ENCODE data around the gene GABRG3.
"Not testable (repeated sequence)": the region's sequence is repeated elsewhere in the genome, so short reads cannot be mapped to it uniquely, and the experiment has no call there.

Gene GABRG3

DNA sequence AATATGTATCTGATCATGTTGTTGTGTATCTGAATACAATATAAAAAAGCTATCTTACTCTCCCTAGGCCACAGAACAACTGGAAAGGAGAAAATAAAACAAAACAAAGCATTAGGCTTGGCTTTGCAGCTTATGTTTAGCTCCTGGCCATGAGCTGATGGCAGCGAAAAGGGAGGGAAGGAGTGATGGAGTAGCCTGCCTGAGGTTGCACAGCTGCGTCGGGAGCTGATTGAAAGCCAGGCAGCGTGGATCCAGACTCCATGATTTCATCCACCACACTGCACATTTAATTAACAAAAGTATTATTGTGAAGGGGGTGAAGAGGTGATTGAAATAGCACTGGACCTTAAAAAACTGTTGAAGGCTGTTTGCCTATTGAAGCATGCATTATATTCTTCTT, 212.2 kb downstream of the GABRG3 start:
- no peak overlapping the region for H3K27ac ChIP-seq (ENCODE audit: extremely low read depth, low read depth, low read length)
- no peaks in the 10 kb centered on the region for H3K36me3 ChIP-seq (ENCODE audit: control insufficient read depth in 2 of 2, insufficient read depth in 1 of 2, low read length in 2 of 2)
- H3K4me3 ChIP-seq (ENCODE audit: low read depth, low read length) = no peak overlapping the region
- H3K4me1 ChIP-seq (ENCODE audit: control insufficient read depth, insufficient read depth, low read length) = no peaks in the 10 kb centered on the region
- no peaks in the 10 kb centered on the region for H3K9me3 ChIP-seq (ENCODE audit: control insufficient read depth, insufficient read depth, low read depth, low read length)
- POLR2A ChIA-PET = no interaction called here
- CTCF ChIA-PET = no interaction called here
- TF ChIP-seq ZSCAN30 (tag by site-specific recombination; IDR thresholded peaks at IDR 0.05) = no peak
- TF ChIP-seq ZNF791 (tag by site-specific recombination; IDR thresholded peaks at IDR 0.05) = no peak
- no peak for TF ChIP-seq ZNF114 (tag by site-specific recombination; IDR thresholded peaks at IDR 0.05)
- TF ChIP-seq GLIS1 (tag by site-specific recombination; IDR thresholded peaks at IDR 0.05) = no peak

DNA sequence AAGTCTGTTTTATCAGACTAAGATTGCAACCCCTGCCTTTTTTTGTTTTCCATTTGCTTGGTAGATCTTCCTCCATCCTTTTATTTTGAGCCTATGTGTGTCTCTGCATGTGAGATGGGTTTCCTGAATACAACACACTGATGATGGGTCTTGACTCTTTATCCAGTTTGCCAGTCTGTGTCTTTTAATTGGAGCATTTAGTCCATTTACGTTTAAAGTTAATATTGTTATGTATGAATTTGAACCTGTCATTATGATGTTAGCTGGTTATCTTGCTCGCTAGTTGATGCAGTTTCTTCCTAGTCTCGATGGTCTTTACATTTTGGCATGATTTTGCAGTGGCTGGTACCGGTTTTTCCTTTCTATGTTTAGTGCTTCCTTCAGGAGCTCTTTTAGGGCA, 220.5 kb downstream of the GABRG3 start:
- H3K4me1 ChIP-seq (ENCODE audit: control insufficient read depth, insufficient read depth, low read length); H3K9me3 ChIP-seq (ENCODE audit: control insufficient read depth, insufficient read depth, low read depth, low read length); H3K4me3 ChIP-seq (ENCODE audit: low read depth, low read length); H3K36me3 ChIP-seq (ENCODE audit: control insufficient read depth in 2 of 2, insufficient read depth in 1 of 2, low read length in 2 of 2); POLR2A ChIA-PET; H3K27ac ChIP-seq (ENCODE audit: extremely low read depth, low read depth, low read length); CTCF ChIA-PET: not testable (repeated sequence)

DNA sequence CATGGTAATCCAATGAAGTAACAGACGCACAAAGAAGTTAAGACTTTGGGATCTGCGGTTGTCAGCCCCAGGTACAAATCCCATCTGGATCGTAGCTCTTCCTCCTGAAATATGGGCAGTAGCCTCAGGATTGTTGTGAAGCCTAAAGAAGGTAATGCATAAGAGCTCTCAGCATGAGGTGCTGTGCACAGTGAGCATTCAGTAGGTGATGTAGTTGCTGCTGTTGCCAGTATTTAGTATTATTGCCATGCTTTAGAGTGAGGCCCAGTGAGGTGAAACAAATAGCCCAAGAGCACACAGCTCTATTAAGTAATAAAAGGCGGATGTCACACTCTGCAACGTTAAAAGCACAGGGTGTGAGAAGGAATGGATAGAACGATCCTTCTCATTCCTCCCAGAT, 225.7 kb downstream of the GABRG3 start:
- Histone ChIP-seq H3K4me1 (ENCODE audit: control insufficient read depth, insufficient read depth, low read length) (no peaks in the 10 kb centered on the region), H3K4me3 (ENCODE audit: low read depth, low read length) (no peak overlapping the region), H3K27ac (ENCODE audit: extremely low read depth, low read depth, low read length) (no peak overlapping the region), H3K9me3 (ENCODE audit: control insufficient read depth, insufficient read depth, low read depth, low read length) (no peaks in the 10 kb centered on the region), H3K36me3 (ENCODE audit: control insufficient read depth in 2 of 2, insufficient read depth in 1 of 2, low read length in 2 of 2) (no peaks in the 10 kb centered on the region)
- TF ChIP-seq ZNF302 (tag by site-specific recombination; IDR thresholded peaks at IDR 0.05; ENCODE audit: low read depth) (no peak), SP7 (tag by site-specific recombination; IDR thresholded peaks at IDR 0.05) (no peak), EGR2 (tag by site-specific recombination; IDR thresholded peaks at IDR 0.05; ENCODE audit: low read depth) (no peak), ZNF274 (IDR thresholded peaks at IDR 0.05; ENCODE audit: low read length) (no peak), ZNF274 (tag by site-specific recombination; IDR thresholded peaks at IDR 0.05; ENCODE audit: borderline replicate concordance) (no peak), ZNF529 (tag by site-specific recombination; IDR thresholded peaks at IDR 0.05; ENCODE audit: insufficient replicate concordance) (no peak), ZNF404 (tag by site-specific recombination; IDR thresholded peaks at IDR 0.05) (no peak), ZNF335 (tag by site-specific recombination; conservative IDR thresholded peaks at IDR 0.05) (no peak), ZNF311 (tag by site-specific recombination; IDR thresholded peaks at IDR 0.05; ENCODE audit: borderline replicate concordance) (no peak), ZSCAN16 (tag by site-specific recombination; IDR thresholded peaks at IDR 0.05) (no peak), ZNF792 (tag by site-specific recombination; IDR thresholded peaks at IDR 0.05) (no peak), ZNF394 (tag by site-specific recombination; IDR thresholded peaks at IDR 0.05; ENCODE audit: borderline replicate concordance) (no peak), ZNF768 (tag by site-specific recombination; IDR thresholded peaks at IDR 0.05) (no peak), ZNF521 (tag by site-specific recombination; IDR thresholded peaks at IDR 0.05) (no peak), GLIS1 (tag by site-specific recombination; IDR thresholded peaks at IDR 0.05) (no peak), ZNF843 (tag by site-specific recombination; IDR thresholded peaks at IDR 0.05) (no peak), ZBTB7A (tag by site-specific recombination; IDR thresholded peaks at IDR 0.05; ENCODE audit: low read depth) (no peak)
- TF ChIP-seq, protein P1, sequence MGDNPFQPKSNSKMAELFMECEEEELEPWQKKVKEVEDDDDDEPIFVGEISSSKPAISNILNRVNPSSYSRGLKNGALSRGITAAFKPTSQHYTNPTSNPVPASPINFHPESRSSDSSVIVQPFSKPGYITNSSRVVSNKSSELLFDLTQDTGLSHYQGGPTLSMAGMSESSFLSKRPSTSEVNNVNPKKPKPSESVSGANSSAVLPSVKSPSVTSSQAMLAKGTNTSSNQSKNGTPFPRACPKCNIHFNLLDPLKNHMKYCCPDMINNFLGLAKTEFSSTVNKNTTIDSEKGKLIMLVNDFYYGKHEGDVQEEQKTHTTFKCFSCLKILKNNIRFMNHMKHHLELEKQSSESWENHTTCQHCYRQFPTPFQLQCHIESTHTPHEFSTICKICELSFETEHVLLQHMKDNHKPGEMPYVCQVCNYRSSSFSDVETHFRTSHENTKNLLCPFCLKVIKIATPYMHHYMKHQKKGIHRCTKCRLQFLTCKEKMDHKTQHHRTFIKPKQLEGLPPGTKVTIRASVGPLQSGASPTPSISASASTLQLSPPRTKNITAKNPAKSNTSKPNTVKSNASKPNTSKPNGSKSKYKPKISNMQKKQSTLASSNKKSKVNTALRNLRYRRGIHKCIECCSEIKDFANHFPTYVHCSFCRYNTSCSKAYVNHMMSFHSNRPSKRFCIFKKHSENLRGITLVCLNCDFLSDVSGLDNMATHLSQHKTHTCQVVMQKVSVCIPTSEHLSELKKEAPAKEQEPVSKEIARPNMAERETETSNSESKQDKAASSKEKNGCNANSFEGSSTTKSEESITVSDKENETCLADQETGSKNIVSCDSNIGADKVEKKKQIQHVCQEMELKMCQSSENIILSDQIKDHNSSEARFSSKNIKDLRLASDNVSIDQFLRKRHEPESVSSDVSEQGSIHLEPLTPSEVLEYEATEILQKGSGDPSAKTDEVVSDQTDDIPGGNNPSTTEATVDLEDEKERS (tag by site-specific recombination; IDR thresholded peaks at IDR 0.05) = no peak
- ChIA-PET POLR2A (no interaction called here), CTCF (no interaction called here)
